NCI-H2081 treated with DMSO at 0.1 percent for 48 hours (cell line): Measurements from ENCODE around the gene CCDC102A.
"Not testable (repeated sequence)": the region's sequence is repeated elsewhere in the genome, so short reads cannot be mapped to it uniquely, and the experiment has no call there.

ENCODE experiments used
- DNase-seq: peaks from one replicate; lab custom pipeline; 2025; lab: John Stamatoyannopoulos, UW

The CCDC102A gene

DNA sequence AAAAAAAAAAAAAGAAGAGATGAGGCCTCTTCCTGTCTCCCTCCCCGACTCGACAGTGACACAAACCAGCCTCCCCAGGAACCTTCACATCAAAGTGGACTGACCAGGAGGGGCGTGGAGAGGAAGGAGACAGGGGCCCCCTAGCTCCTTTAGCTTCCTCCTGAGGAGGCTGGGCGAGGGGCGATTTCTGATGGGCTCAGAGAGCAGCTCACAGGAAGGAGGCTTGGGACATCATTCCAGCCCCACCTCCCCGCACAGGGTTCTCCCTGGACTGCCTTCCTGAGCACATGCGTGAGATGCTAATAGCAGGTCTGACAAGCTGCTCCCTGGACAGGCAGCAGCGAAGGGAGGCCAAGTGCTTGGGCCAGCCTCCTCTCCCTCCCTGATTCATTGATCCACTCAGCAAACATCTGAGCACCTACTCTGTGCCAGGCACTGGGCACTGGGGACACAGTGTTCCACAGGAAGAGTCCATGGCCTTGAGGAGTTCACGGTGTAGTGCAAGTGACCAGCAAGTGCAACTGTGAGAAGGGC lies 35.7 kb downstream of the CCDC102A start:
- no peak for DNase-seq

GRCh38 chr16:57499941-57500340 lies 36.4 kb downstream of the CCDC102A start:
- DNase-seq, result not testable (repeated sequence)

GRCh38 chr16:57498031-57498430 lies 38.3 kb downstream of the CCDC102A start:
- no peak for DNase-seq

- DNase-seq, result no peak
These were observed 39.2 kb downstream of the CCDC102A start for GRCh38 chr16:57497121-57497520.

GRCh38 chr16:57493767-57494166 lies 42.6 kb downstream of the CCDC102A start:
- no peak for DNase-seq

GRCh38 chr16:57489229-57489628 lies 47.1 kb downstream of the CCDC102A start:
- DNase-seq, result no peak

DNA sequence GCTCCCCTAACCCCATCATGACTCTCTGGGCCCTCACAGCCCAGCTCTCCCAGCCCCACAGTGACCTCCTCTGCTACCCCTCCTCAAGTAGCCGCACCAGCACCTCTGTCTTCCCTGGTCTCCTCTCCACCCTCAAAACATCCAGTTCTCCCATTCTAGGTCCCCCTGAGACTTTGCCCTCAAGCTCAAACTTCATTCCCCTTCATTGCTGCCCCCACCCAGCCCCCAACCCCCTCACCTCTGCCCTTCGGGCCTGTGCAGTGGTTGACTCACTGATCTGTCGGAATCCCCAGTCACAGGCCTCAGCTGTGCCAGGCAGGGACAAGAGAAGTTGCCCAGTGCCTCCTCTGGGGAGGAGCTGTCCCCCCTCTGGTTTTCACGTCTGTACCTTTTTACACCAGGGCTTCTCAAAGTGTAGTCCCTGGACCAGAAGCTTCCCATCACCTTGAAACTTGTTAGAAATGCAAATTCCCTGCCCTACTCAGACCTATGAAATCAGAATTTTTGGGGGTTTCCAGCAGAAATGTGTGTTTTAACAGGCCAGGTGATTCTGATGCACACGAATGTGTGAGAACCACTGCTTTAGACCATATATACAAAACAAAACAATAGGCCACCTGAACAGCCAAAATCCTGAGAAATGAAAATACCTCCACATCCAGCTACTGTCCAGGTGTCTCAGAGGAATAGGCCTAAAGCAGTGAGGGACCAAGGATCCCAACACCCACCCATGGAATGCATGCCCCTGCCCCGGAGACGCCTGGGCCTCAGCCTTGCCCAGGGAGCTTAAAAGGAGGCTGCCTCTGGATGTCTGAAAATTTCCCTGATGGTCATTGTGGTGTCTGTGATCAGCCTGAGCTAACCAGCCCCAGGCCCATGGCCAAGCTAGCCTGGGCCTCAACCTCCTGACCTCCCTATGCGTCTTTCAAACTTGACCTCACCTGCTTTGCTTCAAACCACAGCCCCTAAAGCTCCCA lies 49.2 kb downstream of the CCDC102A start:
- no peak for DNase-seq

- no peak for DNase-seq
These were observed 50.2 kb downstream of the CCDC102A start, which contains the start of gene DOK4 for GRCh38 chr16:57485916-57486857. Gene DOK4 (minus strand): TSS chr16:57486493. CDS start chr16:57479507, 6,986 bp downstream.

GRCh38 chr16:57485091-57485915 lies 51.1 kb downstream of the CCDC102A start:
- no peak for DNase-seq

DNA sequence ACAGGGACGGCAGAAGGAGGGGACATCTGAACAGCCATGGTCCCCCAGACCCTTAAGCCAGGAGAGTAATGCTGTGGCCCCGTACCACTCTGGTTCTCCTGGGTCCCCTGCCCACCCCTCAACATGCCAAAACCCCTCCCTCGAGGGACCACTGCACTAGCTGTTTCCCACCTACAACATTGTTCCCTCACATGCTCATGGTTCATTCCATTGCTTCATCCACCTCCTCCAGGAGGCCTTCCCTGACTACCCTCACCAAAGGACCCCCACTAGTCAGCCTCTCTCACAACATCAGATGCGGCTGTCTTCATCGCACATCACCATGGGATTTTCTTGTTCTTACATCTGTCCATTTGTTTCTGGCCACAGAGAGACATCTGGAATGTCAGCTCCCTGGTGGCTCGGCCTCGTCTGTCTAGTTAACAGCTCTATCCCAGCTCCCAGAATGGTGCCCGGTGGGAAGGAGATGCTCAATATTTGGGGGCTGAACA lies 51.8 kb downstream of the CCDC102A start:
- no peak for DNase-seq

GRCh38 chr16:57483725-57484514 lies 52.5 kb downstream of the CCDC102A start:
- DNase-seq, result no peak

DNA sequence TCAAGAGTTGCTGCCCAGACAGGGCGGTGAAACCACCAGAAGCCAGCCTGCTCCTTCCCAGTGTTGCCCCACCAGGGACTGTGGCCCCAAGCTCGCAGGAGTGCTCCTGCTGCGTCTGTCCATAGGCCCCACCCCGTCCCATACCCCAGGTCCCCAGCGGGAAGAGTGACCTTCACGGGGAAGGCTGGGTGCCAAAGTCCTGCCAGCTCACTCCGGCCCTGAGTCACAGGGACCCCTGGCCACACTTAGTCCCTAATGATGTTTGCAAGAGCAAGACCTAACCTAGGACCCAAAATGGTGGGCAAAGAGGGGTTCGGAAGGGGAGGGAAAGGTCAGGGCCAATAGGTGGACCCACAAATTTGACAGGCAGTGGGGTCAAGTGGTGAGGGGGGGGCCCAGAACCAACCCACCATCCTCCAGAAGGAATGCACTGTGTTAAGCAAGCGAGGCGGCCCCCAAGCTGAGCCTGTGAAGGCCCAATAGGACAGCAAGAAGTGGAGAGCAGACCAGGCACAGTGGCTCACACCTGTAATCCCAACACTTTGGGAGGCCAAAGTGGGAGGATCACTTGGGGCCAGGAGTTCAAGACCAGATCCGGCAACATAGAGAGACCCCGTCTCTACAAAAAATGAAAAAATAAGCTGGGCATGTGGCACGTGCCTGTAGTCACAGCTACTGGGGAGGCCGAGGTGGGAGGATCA lies 53.4 kb downstream of the CCDC102A start:
- DNase-seq, result no peak

GRCh38 chr16:57481421-57481820 lies 55.0 kb downstream of the CCDC102A start:
- DNase-seq, result no peak

DNA sequence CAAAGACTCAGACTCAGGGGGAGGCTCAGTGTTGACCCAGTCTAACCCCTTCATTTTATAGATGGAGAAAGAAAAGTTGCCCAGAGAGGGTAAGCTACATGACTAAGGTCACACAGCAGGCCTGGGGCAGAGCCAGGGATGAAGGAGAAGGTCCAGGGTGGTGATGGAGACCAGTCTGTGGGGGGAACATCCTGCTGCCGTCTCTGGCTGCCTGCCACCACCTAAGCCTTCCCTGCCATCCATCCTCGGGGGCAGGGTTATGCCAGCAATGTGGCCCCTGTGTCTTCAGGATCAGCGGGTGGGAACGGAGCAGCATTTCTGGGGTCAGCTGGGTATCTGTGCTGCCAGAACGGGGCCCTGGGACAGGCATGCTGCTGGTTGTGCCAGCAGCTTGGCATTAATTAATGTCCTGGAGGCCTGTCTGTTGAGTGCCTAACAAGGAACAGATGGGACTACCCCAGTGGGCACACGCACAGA lies 55.6 kb downstream of the CCDC102A start:
- DNase-seq, result no peak

DNA sequence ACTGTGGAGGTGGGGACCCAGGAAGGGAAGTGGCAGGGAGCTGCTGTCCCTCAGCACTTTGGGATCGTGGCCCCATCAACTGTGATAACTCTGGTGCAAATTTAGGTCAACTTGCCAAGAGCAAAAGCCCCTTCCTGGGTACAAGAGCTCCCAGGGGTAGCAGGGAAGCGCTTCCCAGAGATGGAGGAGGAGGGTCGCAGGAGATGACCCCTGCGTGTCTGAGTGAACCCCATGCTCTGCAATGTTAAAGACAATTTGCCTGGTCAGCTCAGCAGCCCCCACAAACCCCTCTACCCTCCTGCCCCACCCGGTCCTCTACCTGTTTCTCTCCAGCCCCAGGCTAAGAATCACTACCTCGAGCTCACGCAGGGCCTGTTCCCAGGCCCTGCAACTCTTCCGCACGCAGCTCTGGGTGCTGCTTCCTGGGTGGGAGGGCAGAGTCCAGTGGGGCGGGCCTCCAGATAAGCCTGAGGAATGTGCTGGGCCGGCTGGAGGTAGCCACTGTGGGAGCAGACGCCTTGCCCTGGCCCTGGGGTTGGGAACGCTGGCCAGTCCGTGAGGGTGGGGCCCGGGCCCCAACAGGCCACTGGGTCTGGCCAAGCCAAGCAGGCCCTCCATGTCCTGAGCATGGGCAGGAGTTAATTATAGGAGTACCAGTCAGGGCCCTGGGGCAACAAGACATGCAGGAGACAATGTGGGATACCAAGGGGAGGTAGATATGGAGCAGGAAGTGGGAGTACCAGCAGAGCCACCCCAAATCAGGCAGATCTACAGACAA lies 56.2 kb downstream of the CCDC102A start:
- no peak for DNase-seq

GRCh38 chr16:57479205-57479975 lies 57.0 kb downstream of the CCDC102A start:
- DNase-seq, result no peak

DNA sequence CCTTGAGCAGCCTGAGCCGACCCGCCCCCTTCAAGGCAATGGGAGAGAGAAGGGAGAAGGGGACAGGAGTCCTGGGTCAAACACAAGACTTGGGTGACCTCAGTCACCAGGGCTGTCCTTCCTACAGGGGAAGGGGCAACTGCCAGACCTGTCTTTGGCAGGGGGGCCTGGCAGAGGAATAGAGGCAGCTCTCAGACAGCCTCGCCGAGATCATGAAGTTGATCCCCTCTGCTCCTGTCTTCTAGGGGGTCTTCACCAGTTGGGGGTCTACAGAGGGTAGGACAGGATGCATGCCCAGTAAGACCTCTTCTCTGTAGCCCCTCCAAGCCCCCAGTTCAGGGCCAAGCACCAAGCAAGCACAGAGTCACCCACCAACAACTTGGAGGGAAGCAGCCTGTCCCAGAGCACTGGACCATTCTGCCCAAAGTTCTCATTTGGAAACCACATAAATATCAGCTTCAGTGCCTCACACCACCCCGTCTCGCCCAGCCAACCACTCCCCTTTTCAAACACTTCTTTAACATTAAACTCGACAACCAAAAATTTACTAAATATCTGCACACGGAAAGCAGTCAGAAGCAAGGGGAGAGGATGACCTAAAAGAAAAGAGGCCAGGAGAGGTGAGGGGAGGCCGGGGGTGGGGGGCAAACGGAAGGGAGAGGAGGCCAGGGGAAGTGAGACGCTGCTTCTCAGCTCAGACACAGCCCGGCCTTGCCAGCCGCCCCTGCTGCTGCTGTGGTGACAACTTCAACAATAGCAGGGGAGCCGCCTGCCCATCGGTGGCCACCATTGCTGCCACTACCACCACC lies 57.8 kb downstream of the CCDC102A start:
- DNase-seq, result no peak
